ENCODE data around the gene HMGN3. TPM values are rescaled to one million over a fixed set of nuclear protein-coding genes. Genes with fewer than 3 reads are reported as not detected.

HMGN3 gene
- total RNA-seq, 2 donors from 2014 or later, result 32.7 to 37.1 TPM

Other genes starting within 250 kb of the HMGN3 start
- gene PHIP, start 156.4 kb downstream of the HMGN3 start, total RNA-seq, result 10 to 100 TPM; 17.9 to 19.2 TPM

All from left colon (tissue), 2 donors.